Germinal center (tissue), 1 donor: ENCODE measurements around the gene ARID3A.

Source experiments
- DNase-seq: peaks from one replicate; pipeline ENCODE4 v3.0.0; 2012; ENCODE audit warnings: mixed read lengths, low spot score

Gene ARID3A

DNA sequence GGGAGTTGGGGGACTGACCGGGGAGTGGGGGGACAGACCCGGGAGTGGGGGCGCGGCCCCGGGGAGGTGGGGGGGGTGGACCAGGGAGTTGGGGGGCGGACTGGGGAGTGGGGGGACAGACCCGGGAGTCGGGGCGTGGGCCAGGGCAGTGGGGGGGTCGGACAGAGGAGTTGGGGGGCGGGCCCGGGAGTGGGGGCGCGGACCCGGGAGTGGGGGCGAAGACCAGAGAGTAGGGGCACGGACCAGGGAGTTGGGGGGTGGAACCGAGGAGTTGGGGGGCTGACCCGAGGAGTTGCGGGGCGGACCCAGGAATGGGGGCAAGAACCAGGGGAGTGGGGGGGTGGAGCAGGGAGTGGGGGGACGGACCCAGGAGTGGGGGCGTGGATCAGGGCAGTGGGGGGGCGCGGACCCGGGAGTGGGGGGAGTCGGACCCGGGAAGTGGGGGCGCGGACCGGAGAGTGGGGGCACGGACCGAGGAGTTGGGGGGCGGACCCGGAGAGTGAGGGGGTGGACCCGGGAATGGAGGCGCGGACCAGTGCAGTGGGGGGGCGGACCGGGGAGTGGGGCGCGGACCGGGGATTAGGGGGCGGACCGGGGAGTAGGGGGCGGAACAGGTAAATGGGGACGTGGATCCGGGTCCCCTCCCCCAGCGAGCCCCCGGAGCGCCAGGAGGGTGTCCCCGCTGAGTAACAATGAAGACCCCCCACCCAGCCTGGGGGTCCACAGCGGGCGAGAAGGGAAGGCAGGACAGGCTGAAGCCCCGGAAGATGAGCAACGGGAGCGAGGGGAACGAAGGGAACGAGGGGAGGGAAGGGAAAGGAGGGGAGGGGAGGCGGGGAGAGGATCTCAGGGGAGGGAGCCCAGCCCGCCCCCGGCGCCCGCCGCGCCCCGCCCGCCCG lies 13.4 kb upstream of the ARID3A start:
- peak; percentile 55 for DNase-seq

DNA sequence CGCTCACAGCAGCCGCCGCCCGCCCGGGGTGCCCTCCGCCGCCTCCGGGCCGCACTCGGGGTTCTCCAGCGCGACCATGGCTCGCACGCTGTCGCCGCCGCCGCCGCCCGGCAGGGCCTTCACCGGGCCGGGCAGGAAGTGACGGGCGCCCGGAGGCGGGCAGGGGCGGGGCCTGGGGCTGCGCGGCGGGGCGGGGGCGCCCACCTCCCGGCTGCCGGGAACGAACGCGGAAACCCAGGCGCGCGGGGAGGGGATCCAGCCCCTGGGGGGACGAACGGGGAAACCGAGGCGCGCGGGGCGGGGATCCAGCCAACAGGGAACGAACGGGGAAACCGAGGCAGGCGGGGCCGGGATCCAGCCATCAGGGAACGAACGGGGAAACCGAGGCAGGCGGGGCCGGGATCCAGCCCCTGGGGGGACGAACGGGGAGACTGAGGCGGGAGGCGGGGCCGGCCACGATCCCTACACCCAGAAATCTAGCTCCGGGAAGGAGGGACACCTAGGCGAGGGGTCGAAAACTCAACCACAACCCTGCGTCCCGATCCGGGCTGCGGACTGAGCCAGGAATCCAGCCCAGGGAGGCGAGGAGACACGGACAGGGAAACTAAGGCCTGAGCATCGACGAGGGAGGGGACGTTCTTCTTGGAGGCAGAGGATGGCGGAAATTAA lies 12.6 kb upstream of the ARID3A start, which contains the start of gene R3HDM4:
TSS of gene R3HDM4 (minus strand) at position 140 of the 669 bp plus-strand sequence. CDS start at position 78, 62 bp downstream.
- DNase-seq: peak; percentile 90

DNA sequence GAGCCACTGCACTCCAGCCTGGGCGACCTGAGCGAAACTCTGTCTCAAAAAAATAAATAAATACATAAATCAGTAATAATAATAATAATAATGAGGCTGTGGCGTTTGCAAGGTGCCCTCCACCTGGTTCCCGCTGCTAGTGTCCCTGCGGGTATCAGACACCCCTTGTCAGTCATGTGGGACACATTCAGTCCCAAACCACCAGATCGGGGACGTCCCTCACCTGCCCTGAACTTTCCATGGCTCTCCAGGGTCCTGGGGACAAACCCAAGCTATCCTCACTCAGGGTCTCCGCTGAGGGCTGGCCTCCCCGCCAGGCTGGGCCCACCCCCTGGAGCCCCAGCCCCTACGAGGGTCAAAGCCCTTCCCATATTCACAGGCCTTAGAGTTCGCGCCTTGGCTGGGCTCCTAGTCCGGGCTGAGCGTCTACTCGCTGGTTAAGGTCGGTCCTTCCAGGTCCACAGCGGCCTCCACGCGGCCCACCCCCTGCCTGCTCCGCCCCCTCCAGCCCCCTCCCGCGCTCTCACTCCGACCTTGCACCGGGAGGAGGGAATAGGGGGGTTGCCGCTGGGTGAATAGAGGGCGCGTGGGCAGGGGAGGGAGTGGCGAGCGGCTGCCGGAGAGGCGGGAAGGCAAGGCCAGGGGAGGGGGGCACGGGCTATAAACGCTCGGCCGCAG lies 9.1 kb upstream of the ARID3A start:
- DNase-seq: no peak

DNA sequence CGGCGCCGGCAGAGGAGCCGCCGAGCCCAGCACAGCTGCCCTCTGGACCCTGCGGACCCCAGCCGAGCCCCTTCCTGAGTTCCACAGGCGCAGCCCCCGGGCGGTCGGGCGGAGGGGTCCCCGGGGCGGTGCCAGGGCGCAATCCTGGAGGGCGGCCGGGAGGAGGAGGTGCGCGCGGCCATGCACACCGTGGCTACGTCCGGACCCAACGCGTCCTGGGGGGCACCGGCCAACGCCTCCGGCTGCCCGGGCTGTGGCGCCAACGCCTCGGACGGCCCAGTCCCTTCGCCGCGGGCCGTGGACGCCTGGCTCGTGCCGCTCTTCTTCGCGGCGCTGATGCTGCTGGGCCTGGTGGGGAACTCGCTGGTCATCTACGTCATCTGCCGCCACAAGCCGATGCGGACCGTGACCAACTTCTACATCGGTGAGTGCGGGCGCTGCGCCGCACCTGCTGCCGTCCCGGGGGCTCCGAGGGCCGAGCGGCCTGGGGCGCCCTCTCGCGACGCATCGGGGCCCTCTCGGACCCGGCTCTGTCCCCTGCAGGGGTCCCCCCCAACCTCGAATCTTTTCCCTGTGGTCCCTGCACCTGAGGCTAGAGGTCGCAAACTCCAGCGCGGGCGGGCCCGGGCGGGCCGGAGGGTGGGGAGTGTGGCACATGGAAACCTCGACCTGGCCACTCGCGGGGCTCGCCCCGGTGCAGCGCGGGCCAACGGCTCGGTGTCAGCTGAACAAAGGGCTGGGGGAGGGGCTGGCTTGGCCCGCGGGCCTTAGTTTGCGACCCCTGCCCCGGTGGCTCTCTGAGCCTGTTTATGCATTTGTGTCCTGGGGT lies 8.3 kb upstream of the ARID3A start, which contains the start of gene KISS1R:
TSS of gene KISS1R (plus strand) at position 11 of the 829 bp plus-strand sequence. CDS start at position 181, 170 bp downstream.
- DNase-seq: peak; percentile 61

DNA sequence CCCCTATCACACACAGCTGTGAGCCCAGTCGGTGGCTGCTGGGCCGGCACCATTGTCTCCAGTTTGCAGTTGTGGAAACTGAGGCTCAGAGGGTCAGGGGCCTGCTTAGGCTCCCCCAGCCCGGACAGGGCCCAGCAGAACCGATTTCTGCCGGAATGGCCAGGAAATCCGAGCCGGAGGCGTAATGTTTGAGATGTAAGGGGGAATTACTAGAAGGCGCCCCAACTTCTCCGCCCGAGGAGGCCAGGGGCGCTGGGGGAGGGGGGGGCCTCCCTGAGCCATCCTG lies 7.7 kb upstream of the ARID3A start:
- no peak for DNase-seq

DNA sequence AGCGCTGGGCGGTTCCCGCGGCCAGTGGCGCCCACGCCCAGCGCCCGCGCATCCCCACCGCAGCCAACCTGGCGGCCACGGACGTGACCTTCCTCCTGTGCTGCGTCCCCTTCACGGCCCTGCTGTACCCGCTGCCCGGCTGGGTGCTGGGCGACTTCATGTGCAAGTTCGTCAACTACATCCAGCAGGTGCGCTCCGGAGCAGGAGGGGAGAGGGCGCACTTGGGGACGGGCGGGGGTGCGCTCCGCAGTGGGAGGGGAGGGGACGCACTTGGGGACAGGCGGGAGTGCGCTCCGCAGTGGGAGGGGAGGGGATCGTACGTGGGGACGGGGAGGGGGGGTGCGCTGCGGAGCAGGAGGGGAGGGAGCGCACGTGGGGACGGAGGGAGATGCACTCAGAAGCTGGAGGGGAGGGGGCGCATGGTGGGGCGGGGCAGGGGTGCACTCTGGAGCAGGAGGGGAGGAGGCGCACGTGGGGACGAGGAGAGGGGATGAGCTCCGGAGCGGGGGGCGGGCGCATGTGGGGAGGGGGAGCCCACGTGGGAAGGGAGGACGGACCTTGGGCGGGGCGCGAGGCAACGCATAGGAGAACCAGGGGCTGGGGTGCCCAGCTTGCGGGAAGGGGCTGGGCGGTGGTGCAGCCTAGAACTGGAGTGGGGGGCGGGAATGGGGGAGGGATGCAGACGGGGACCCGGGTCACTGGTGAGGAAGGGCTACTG lies 7.2 kb upstream of the ARID3A start:
- DNase-seq: no peak

DNA sequence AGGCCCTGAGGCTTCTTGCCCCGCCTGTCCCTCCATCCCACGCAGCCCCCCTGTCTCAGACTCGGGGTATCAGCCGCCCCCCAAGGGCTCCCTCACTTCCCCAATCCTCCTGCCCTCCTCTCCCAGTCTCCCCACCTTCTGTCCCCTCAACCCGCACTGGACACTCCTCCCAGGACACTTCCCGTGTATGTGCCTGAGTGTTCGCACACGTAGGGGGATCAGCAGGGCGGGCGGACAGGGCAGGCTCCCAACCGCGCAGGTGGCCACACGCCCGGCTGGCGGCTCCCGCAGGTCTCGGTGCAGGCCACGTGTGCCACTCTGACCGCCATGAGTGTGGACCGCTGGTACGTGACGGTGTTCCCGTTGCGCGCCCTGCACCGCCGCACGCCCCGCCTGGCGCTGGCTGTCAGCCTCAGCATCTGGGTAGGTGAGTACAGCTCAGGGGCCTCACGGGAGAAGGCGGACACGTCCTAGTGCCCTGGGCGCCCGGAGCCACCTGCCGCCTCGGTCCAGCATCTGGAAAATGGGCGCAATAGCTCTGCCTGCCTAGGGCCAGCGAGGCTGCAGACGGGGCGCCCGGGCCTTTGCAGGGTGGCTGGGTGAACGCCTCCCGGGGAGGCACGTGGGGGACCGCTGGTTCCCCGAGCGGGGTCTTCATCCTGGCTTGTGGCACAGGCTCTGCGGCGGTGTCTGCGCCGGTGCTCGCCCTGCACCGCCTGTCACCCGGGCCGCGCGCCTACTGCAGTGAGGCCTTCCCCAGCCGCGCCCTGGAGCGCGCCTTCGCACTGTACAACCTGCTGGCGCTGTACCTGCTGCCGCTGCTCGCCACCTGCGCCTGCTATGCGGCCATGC lies 6.4 kb upstream of the ARID3A start:
- peak; percentile 60 for DNase-seq

DNA sequence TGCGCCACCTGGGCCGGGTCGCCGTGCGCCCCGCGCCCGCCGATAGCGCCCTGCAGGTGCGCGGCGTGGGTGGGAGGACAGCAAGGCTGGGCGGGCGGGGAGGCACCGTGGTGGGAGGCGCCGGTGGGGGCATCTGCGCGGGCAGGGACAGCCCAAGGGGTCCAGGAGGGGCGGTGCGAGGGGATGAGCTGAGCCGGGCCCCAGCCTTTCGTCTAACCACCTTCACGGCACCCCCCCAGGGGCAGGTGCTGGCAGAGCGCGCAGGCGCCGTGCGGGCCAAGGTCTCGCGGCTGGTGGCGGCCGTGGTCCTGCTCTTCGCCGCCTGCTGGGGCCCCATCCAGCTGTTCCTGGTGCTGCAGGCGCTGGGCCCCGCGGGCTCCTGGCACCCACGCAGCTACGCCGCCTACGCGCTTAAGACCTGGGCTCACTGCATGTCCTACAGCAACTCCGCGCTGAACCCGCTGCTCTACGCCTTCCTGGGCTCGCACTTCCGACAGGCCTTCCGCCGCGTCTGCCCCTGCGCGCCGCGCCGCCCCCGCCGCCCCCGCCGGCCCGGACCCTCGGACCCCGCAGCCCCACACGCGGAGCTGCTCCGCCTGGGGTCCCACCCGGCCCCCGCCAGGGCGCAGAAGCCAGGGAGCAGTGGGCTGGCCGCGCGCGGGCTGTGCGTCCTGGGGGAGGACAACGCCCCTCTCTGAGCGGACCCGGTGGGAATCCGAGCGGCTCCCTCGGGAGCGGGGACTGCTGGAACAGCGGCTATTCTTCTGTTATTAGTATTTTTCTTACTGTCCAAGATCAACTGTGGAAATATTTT lies 5.6 kb upstream of the ARID3A start:
- DNase-seq: peak; percentile 78

DNA sequence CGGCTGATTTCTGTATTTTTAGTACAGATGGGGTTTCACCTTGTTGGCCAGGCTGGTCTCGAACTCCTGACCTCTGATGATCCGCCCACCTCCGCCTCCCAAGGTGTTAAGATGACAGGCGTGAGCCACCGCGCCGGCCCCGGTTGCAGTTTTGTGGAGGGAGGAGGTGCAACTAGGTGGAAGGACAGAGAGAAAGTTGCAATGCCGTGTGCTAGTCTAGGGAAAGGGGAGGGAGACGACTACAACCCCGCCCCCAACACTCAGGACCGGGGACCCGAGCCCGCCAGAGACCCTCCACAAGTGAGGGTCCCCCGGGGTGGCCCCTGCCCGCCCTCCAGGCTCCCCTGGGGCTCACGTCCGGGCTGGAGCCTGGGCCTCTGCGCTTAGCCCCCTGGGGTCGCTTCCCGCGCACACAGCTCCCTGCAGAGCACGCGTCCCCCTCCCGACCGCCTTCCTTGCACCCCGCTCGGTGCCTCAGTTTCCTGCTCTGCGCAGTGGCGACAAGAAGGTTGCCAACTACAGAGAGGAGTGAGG lies 1.2 kb upstream of the ARID3A start:
- no peak for DNase-seq

DNA sequence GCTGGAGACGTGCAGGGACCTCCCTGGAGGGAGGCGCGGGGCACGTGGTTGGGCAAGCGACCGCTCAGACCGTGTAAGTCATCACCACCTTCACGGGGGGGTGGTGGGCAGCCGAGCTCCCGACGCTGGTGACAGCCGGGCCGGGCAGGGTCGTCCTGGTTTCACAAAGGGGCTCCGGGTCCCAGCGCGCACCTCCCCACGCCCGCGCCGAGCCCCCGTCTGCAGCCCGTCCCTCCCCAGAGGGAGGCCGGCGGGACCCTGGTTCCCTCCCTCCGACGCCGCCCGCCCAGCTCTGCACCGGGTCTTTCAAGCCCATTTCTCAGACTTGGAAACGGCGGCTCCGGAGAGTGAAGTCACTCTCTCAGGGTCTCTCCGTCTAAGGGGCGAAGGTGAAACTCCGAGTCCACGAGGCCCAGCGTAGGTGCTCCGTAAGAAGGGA lies 729 bp upstream of the ARID3A start:
- DNase-seq: peak; percentile 13

DNA sequence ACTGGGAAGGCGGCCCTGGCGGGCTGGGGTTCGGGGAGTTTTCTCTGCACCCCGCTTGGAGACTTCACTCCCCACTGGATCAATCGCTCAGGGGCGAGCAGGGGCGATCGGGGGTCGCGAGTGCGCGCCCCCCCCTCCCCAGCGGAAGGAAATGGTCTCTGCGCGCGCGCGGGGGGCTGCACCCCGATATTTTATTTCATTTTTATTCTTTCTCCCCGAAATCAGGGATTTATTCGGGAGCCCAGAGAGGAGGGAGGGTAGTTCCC lies 421 bp downstream of the ARID3A start:
- DNase-seq: no peak

DNA sequence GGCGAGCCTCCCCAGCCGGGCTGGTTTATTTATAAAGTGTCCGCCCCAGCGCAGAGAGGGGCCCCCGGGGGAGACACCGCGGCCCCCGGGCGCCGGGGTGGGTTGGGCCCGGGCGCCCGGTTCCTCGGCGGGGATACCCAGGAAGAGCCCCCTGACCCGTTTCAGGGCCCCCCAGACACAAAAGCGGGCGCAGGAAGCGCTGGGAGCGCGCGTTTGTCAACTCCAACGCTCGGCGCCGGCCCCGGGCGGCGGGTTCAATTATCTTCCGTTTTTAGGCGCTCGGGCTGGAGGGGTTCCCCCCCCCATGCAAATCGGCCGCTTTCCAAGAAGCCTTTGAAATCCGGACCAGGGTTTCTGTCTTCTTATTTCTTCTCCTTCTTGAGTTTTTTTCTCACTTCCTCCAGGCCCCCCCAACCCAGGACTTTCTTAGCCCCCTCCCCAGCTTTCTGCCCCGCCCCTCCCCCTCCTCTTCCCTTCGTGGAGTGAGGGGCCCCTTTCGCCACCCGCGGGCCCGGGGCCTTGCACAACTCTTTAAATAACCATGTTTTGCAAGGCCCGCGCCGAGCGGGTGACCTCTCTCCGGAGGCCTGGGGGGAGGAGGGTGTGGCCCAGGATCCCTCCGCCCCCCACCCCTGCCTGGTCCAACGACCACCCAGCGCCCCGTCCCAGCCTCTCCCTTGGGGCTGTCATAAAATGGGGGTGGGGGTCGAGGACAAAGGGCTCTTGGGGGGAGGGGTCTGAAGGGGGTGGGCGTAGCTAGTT lies 935 bp downstream of the ARID3A start:
- DNase-seq: peak; percentile 83

DNA sequence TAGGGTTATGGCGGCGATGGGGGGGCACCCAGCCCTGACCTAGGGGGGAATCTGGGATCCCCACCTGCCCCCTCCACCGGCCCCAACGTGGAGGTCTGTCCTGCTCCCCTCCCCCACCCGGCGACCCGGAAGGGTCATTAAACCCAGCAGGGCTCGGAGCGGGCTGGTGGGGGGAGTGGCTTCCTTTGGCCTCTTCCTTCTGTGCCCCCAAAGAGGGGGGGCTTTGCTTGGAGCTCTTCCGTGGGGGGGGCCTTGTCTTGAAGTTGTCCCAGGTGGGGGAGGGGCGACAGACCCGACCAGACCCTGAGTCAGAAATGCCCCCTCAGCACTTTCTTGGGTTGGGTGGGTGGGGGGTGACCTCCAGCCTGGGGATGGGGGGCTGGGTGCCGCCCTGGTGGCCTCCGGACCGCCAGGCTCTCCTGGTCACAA lies 1.5 kb downstream of the ARID3A start:
- no peak for DNase-seq

DNA sequence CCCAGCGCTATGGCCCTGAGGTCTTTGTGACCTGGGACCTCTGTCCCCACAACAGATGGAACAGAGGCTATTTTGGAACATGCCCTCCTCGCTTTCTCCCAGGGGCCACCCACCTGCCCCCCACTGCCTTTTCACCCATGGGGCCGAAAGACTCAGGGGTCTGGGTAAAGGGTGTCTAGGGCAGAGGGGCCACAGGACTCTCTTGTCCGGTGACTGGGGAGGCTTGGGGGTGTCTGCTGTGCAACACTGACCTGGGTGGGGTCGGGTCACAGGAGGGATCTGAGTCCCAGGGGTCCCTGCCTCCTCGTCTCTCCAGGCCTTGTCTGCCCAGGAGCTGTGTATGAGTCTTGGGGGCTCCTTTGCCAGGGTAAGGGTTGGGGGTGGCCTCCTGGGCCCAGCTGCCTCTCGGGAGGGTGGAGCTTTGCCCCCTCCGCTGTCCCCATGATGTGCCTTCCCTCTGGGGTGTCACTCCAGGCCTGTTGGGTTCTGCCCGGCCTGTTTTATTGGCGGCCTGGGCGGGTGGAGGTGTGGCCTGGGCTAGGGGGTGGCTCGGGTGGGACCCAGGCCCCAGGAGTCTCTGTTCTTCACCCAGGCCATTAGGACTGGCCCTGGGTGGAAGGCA lies 2.1 kb downstream of the ARID3A start:
- no peak for DNase-seq

DNA sequence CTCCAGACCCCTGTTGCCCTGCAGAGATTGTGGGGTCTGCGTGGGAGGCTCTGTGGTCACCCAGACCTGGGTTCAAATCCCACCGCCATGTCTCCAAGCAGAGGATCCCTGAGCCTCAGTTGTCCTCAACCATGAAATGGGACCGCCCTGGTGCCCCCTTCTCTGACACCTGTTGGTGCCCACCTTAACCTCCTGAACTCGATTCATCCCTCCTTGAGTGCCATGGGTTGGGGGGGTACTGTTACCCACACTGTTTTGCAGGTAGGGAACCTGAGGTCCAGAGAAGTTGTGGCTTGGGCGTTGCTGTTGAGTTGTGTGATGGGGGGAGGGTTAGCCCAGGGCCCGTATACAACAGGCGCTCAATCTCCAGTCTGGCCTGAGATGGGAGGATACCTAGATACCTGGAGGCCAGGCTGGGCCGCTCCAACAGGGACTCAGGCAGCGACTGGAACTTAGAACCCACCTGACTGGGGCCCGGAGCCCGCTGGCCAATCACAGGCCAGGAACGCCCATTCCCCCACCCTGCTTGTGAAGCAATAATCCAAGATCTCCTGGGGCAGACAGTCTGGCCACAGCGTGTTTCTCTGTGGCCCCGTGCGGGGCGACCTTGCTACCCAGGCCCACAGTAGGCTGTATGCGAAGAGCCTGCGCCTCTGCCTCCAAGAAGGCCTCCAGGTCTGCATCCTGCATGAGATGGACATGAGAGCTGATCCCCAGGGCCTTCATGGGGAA lies 2.8 kb downstream of the ARID3A start:
- DNase-seq: no peak

DNA sequence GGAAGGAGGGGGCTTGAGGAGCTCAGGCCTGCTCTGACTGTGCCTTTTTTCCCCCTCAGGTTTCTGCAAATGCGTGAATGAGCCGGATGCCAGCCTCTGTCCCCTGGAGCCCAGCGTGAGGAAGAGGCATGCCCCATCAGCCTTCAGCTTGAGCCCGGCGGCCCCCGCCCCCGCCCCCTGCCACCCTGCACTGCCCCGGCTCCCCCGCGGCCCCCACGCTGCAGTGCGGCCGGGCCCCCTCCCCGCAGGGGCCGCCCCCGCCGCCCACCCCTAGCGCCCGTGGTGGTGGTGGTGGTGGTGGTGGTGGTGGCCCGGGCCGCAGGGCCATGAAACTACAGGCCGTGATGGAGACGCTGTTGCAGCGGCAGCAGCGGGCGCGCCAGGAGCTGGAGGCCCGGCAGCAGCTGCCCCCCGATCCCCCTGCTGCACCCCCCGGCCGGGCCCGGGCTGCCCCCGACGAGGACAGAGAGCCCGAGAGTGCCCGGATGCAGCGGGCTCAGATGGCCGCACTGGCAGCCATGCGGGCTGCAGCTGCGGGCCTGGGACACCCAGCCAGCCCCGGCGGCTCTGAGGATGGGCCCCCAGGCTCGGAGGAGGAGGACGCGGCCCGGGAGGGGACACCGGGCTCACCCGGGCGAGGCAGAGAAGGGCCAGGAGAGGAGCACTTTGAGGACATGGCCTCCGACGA lies 3.5 kb downstream of the ARID3A start:
- no peak for DNase-seq

DNA sequence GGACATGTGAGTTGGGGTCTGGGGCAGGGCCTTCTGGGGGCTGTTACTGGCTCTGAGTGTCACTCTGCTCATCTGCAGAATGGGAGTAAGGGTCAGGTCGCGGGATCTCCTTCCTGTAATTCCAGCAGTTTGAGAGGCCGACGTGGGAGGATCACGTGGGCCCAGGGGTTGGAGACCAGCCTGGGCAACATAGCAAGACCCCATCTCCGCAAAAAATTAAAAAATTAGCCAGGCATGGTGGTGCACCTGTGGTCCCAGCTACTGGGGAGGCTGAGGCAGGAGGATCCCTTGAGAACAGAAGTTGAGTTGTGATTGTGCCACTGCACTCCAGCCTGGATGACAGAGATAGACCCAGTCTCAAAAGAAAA lies 4.0 kb downstream of the ARID3A start:
- no peak for DNase-seq
